ENCODE data around the gene ARL4D. TPM values are rescaled to one million over a fixed set of nuclear protein-coding genes. Genes with fewer than 3 reads are reported as not detected.

Gene ARL4D
- total and polyA plus RNA-seq, 8 donors: 1.2 to 3.9 (median 1.8) TPM

- Histone ChIP-seq H3K4me3 (no peak overlapping the region), H3K4me1 (peaks cover 0 to 7% (median 0%) of the 10 kb centered on the region in 3 donors), H3K36me3 (no peaks in the 10 kb centered on the region), H3K9me3 (peaks cover 0 to 3% (median 0%) of the 10 kb centered on the region in 4 donors), H3K27ac (no peak overlapping the region), H3K27me3 (no peaks in the 10 kb centered on the region)
- DNase-seq (no peak), ATAC-seq (no peak), FAIRE-seq (no peak)
- intact Hi-C loops (cut with DNase I): no loop called here
- WGBS, 2 donors: 70 to 71% methylated on average over 9 of the region's 9 CpGs
- TF ChIP-seq CTCF (IDR thresholded peaks at IDR 0.05): no peak
These were observed 14.8 kb upstream of the ARL4D start for GRCh38 chr17:43383826-43384475.

- peaks cover 0 to 3% (median 0%) of the 10 kb centered on the region in 4 donors for H3K9me3 ChIP-seq
- WGBS, 2 donors: 34 to 37% methylated on average over 2 of the region's 2 CpGs
- no peaks in the 10 kb centered on the region for H3K36me3 ChIP-seq
- no peak for ATAC-seq
- no peak for DNase-seq
- H3K4me1 ChIP-seq: peaks cover 0 to 8% (median under 1%) of the 10 kb centered on the region in 3 donors
- intact Hi-C loops (cut with DNase I): no loop called here
- TF ChIP-seq CTCF (IDR thresholded peaks at IDR 0.05): no peak
- FAIRE-seq: no peak
- no peak overlapping the region for H3K4me3 ChIP-seq
- no peak overlapping the region for H3K27ac ChIP-seq
- H3K27me3 ChIP-seq: no peaks in the 10 kb centered on the region
These were observed 14.3 kb upstream of the ARL4D start for GRCh38 chr17:43384476-43384862.

GRCh38 chr17:43385046-43385831 is 13.6 kb upstream of the ARL4D start:
- no peak for TF ChIP-seq CTCF (IDR thresholded peaks at IDR 0.05)
- Histone ChIP-seq H3K4me3 (no peak overlapping the region), H3K9me3 (peaks cover 0 to 2% (median 0%) of the 10 kb centered on the region in 4 donors), H3K36me3 (no peaks in the 10 kb centered on the region), H3K27me3 (no peaks in the 10 kb centered on the region), H3K27ac (no peak overlapping the region), H3K4me1 (peaks cover 0 to 13% (median 4%) of the 10 kb centered on the region in 3 donors)
- FAIRE-seq (no peak), ATAC-seq (no peak), DNase-seq (no peak)
- intact Hi-C loops (cut with DNase I): no loop called here
- WGBS, 2 donors: 29 to 33% methylated on average over 5 of the region's 5 CpGs

GRCh38 chr17:43388359-43389045 is 10.3 kb upstream of the ARL4D start:
- H3K36me3 ChIP-seq: no peaks in the 10 kb centered on the region
- H3K9me3 ChIP-seq: no peaks in the 10 kb centered on the region
- WGBS, 2 donors: 0 to 1% methylated on average over 37 to 38 of the region's 38 CpGs
- DNase-seq (peak; percentile 91 to 94 (median 93)), ATAC-seq (peak; percentile 85 to 92 (median 89)), FAIRE-seq (peak; percentile 17)
- H3K27me3 ChIP-seq: no peaks in the 10 kb centered on the region
- no peak for TF ChIP-seq CTCF (IDR thresholded peaks at IDR 0.05)
- intact Hi-C loops (cut with DNase I): no loop called here
- peaks cover 0 to 15% (median 4%) of the 10 kb centered on the region in 3 donors for H3K4me1 ChIP-seq
- peak overlapping the region; percentile 46 to 64 (median 54) for H3K4me3 ChIP-seq
- peak overlapping the region; percentile 96 to 99 (median 97) for H3K27ac ChIP-seq

All from pancreas (tissue), 10 donors.